PC-3 (cell line): ENCODE results near the gene ARHGAP8. TPM values are rescaled to one million over a fixed set of nuclear protein-coding genes. Genes with fewer than 3 reads are reported as not detected.

ENCODE experiments used
- ATAC-seq: fragments of 200-7000 bp; cut with Tn5 transposase; 2 replicates; pipeline ENCODE4 v1.9.1; 2020; ENCODE audit warnings: mild to moderate bottlenecking, moderate library complexity
- BruUV-seq: library from RNA; stranded (reverse); fragments of 400-500 nt; replicated peaks from 2 replicates; lab custom pipeline; 2021; lab: Mats Ljungman, UMichigan
- CTCF ChIA-PET: fragments of 300-600 bp; sonication (Branson Sonifier 250); formaldehyde crosslinking; loops from one replicate; lab custom pipeline; 2022; ENCODE audit warnings: antibody characterized with exemption; lab: Charles Lee
- POLR2A ChIA-PET: fragments of 300-600 bp; sonication (Branson Sonifier 250); formaldehyde crosslinking; loops from one replicate; lab custom pipeline; 2022; ENCODE audit warnings: antibody characterized with exemption; ENCODE audit not compliant: unreplicated experiment; lab: Charles Lee
- DNase-seq: peaks from one replicate; pipeline ENCODE4 v3.0.0-alpha.2; 2015
- H2AFZ ChIP-seq: fragments of 300-600 bp; sonication (generic); 2 replicates; pipeline ENCODE4 v1.6.0; 2016; ENCODE audit warnings: antibody characterized with exemption, low read length
- H3F3A ChIP-seq: fragments of 300-600 bp; sonication (generic); one replicate; pipeline ENCODE4 v1.6.0; 2017; ENCODE audit warnings: antibody characterized with exemption, low read length, control low read depth, mild to moderate bottlenecking; ENCODE audit not compliant: unreplicated experiment
- H3K27ac ChIP-seq: fragments of 300-600 bp; sonication (generic); 2 replicates; pipeline ENCODE4 v1.5.1; 2016; ENCODE audit warnings: mild to moderate bottlenecking, low read length
- H3K27me3 ChIP-seq: fragments of 300-600 bp; sonication (generic); 2 replicates; pipeline ENCODE4 v1.6.1; 2016; ENCODE audit warnings: low read length, mixed read lengths
- H3K36me3 ChIP-seq: fragments of 300-600 bp; sonication (generic); 2 replicates; pipeline ENCODE4 v1.6.1; 2016; ENCODE audit warnings: low read depth, mixed run types, low read length, mixed read lengths
- H3K4me1 ChIP-seq: fragments of 300-600 bp; sonication (generic); 2 replicates; pipeline ENCODE4 v1.5.1; 2016; ENCODE audit warnings: low read length; ENCODE audit not compliant: insufficient read depth
- H3K4me2 ChIP-seq: fragments of 300-600 bp; sonication (generic); 2 replicates; pipeline ENCODE4 v1.6.0; 2016; ENCODE audit warnings: low read length
- H3K4me3 ChIP-seq: fragments of 300-600 bp; sonication (generic); 2 replicates; pipeline ENCODE4 v1.5.1; 2016; ENCODE audit warnings: mild to moderate bottlenecking, low read length, mixed read lengths
- H3K79me2 ChIP-seq: fragments of 300-600 bp; sonication (generic); 2 replicates; pipeline ENCODE4 v1.6.1; 2017; ENCODE audit warnings: low read length, mixed read lengths
- H3K9ac ChIP-seq: fragments of 300-600 bp; sonication (generic); 2 replicates; pipeline ENCODE4 v1.6.0; 2016; ENCODE audit warnings: mild to moderate bottlenecking, low read length
- H3K9me2 ChIP-seq: fragments of 300-600 bp; sonication (generic); replicated peaks from 2 replicates; pipeline ENCODE4 v1.6.1; 2016; ENCODE audit warnings: mixed run types, low read length, mixed read lengths
- H3K9me3 ChIP-seq: fragments of 300-600 bp; sonication (generic); 2 replicates; pipeline ENCODE4 v1.6.1; 2016; ENCODE audit warnings: low read length, mixed read lengths
- H4K20me1 ChIP-seq: fragments of 300-600 bp; sonication (generic); 2 replicates; pipeline ENCODE4 v1.6.1; 2016; ENCODE audit warnings: low read length, mixed read lengths
- EZH2 ChIP-seq: fragments of 300-600 bp; sonication (generic); IDR thresholded peaks from one replicate; pipeline ENCODE4 v1.6.1; 2017; ENCODE audit warnings: antibody characterized with exemption, mild to moderate bottlenecking, low read length; ENCODE audit not compliant: unreplicated experiment
- EZH2phosphoT487 ChIP-seq: fragments of 300-600 bp; sonication (generic); IDR thresholded peaks from 2 replicates; pipeline ENCODE4 v1.6.1; 2018; ENCODE audit warnings: mild to moderate bottlenecking, antibody characterized with exemption, low read length, borderline replicate concordance
- intact Hi-C: fragments of 100-400 bp; cut with micrococcal nuclease; formaldehyde crosslinking; loops from 2 replicates; pipeline ENCODE4 v1.9.0; 2023
- total RNA-seq: library from RNA; depleted of rRNA; stranded (reverse); fragments of >200 nt; gene quantifications from 2 replicates; pipeline ENCODE4 v1.2.3, GENCODE V29; 2014
- TF ChIP-seq, protein P1 (sequence below): fragments of 300-600 bp; sonication (generic); conservative IDR thresholded peaks from 2 replicates; pipeline ENCODE4 v1.5.1; 2017; ENCODE audit warnings: antibody characterized with exemption, low read depth, mild to moderate bottlenecking, low read length

Gene ARHGAP8
- total RNA-seq, 1 experiment from 2014 or later: 30.9 TPM

GRCh38 chr22:44704159-44705021 is 48.0 kb upstream of the ARHGAP8 start:
- peaks cover 15% of the 10 kb centered on the region; the same call in 1 of the 2 replicates for H3K4me1 ChIP-seq
- ATAC-seq: no peak
- no peaks in the 10 kb centered on the region for H3K9me3 ChIP-seq
- H3K79me2 ChIP-seq: peaks cover 14% of the 10 kb centered on the region
- no peaks in the 10 kb centered on the region for H3F3A ChIP-seq
- H3K36me3 ChIP-seq: no peaks in the 10 kb centered on the region
- no peak overlapping the region for H3K4me2 ChIP-seq
- H2AFZ ChIP-seq: no peak overlapping the region
- ChIA-PET CTCF (no interaction called here), POLR2A (no interaction called here)
- H3K9me2 ChIP-seq: no peaks in the 10 kb centered on the region
- H3K27me3 ChIP-seq: no peaks in the 10 kb centered on the region
- BruUV-seq: no TSS peak
- no peak for DNase-seq
- H3K4me3 ChIP-seq: no peak overlapping the region
- peaks cover 3% of the 10 kb centered on the region; the same call in 1 of the 2 replicates for H4K20me1 ChIP-seq
- intact Hi-C loops: no loop called here
- TF ChIP-seq, protein P1, sequence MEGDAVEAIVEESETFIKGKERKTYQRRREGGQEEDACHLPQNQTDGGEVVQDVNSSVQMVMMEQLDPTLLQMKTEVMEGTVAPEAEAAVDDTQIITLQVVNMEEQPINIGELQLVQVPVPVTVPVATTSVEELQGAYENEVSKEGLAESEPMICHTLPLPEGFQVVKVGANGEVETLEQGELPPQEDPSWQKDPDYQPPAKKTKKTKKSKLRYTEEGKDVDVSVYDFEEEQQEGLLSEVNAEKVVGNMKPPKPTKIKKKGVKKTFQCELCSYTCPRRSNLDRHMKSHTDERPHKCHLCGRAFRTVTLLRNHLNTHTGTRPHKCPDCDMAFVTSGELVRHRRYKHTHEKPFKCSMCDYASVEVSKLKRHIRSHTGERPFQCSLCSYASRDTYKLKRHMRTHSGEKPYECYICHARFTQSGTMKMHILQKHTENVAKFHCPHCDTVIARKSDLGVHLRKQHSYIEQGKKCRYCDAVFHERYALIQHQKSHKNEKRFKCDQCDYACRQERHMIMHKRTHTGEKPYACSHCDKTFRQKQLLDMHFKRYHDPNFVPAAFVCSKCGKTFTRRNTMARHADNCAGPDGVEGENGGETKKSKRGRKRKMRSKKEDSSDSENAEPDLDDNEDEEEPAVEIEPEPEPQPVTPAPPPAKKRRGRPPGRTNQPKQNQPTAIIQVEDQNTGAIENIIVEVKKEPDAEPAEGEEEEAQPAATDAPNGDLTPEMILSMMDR: no peak
- no peak for TF ChIP-seq EZH2
- no peak for TF ChIP-seq EZH2phosphoT487
- H3K9ac ChIP-seq: no peak overlapping the region
- no peak overlapping the region for H3K27ac ChIP-seq

GRCh38 chr22:44705022-44705297 is 47.4 kb upstream of the ARHGAP8 start:
- H2AFZ ChIP-seq: no peak overlapping the region
- no peak overlapping the region for H3K4me3 ChIP-seq
- peaks cover 15% of the 10 kb centered on the region; the same call in 1 of the 2 replicates for H3K4me1 ChIP-seq
- BruUV-seq: no TSS peak
- no peak overlapping the region for H3K4me2 ChIP-seq
- no peaks in the 10 kb centered on the region for H3K27me3 ChIP-seq
- H3K79me2 ChIP-seq: peaks cover 14% of the 10 kb centered on the region
- H3K36me3 ChIP-seq: no peaks in the 10 kb centered on the region
- no peaks in the 10 kb centered on the region for H3F3A ChIP-seq
- no peak overlapping the region for H3K9ac ChIP-seq
- H3K27ac ChIP-seq: no peak overlapping the region
- ChIA-PET CTCF (no interaction called here), POLR2A (no interaction called here)
- H3K9me2 ChIP-seq: no peaks in the 10 kb centered on the region
- TF ChIP-seq, protein P1: no peak
- TF ChIP-seq EZH2phosphoT487: no peak
- TF ChIP-seq EZH2: no peak
- DNase-seq: no peak
- intact Hi-C loops: no loop called here
- no peak for ATAC-seq
- no peaks in the 10 kb centered on the region for H3K9me3 ChIP-seq
- H4K20me1 ChIP-seq: peaks cover 3% of the 10 kb centered on the region; the same call in 1 of the 2 replicates

- Histone ChIP-seq H3K9ac (no peak overlapping the region), H2AFZ (no peak overlapping the region), H3K27ac (no peak overlapping the region), H3K9me3 (no peaks in the 10 kb centered on the region), H3K79me2 (peaks cover 14% of the 10 kb centered on the region), H3K36me3 (no peaks in the 10 kb centered on the region), H3K4me3 (no peak overlapping the region), H3K27me3 (no peaks in the 10 kb centered on the region), H4K20me1 (peaks cover 3% of the 10 kb centered on the region; the same call in 1 of the 2 replicates), H3K4me1 (peaks cover 15% of the 10 kb centered on the region; the same call in 1 of the 2 replicates), H3K9me2 (no peaks in the 10 kb centered on the region), H3F3A (no peaks in the 10 kb centered on the region), H3K4me2 (no peak overlapping the region)
- ChIA-PET POLR2A (interaction anchor here (0.7 kb wide), 1 partner anchor 271 kb away, joined by 3 read pairs; no protein-coding TSS in a partner anchor), CTCF (no interaction called here)
- intact Hi-C loops: no loop called here
- DNase-seq (no peak), ATAC-seq (no peak)
- TF ChIP-seq EZH2 (no peak), EZH2phosphoT487 (no peak)
- TF ChIP-seq, protein P1: no peak
- BruUV-seq: no TSS peak
Observed at GRCh38 chr22:44706488-44706887, 45.9 kb upstream of the ARHGAP8 start.
